Heart right ventricle (tissue), 16 donors: ENCODE results near the gene AKAP13. TPM values are rescaled to one million over a fixed set of nuclear protein-coding genes. Genes with fewer than 3 reads are reported as not detected.
A peak's percentile ranks its signal among the peaks of the same experiment; 100 is the strongest.

Experiments used
- ATAC-seq, 8 donors: fragments of 200-7000 bp; cut with Tn5 transposase; one replicate each; pipeline ENCODE4 v1.9.1; 2020; ENCODE audit warnings: mild to moderate bottlenecking in 8 of 8, moderate library complexity in 8 of 8, moderate number of reproducible peaks in 1 of 8
- DNase-seq, 2 donors: peaks; one replicate each; pipeline ENCODE4 v3.0.0-alpha.2; 2020
- H3K27ac ChIP-seq, 10 donors: fragments of 200-600 bp; sonication (generic) in 2 of 10; one replicate each; pipeline versions ENCODE4 v1.5.0 to v1.8.0; 2020 to 2022; ENCODE audit warnings: mild to moderate bottlenecking in 3 of 10
- H3K27me3 ChIP-seq, 7 donors: fragments of 200-600 bp; one replicate each; pipeline ENCODE4 v1.8.0; 2021 to 2022; ENCODE audit warnings: mild to moderate bottlenecking in 2 of 7
- H3K36me3 ChIP-seq, 9 donors: fragments of 200-600 bp; sonication (generic) in 1 of 9; one replicate each; pipeline versions ENCODE4 v1.5.0 to v1.8.0; 2020 to 2022; ENCODE audit warnings: mild to moderate bottlenecking in 2 of 9
- H3K4me1 ChIP-seq, 9 donors: fragments of 200-600 bp; sonication (generic) in 1 of 9; one replicate each; pipeline versions ENCODE4 v1.5.0 to v1.8.0; 2020 to 2022; ENCODE audit warnings: mild to moderate bottlenecking in 4 of 9
- H3K4me3 ChIP-seq, 10 donors: fragments of 200-600 bp; sonication (generic) in 2 of 10; one replicate each; pipeline versions ENCODE4 v1.5.0 to v1.8.0; 2020 to 2022; ENCODE audit warnings: mild to moderate bottlenecking in 7 of 10, moderate library complexity in 2 of 10
- H3K9me3 ChIP-seq, 11 donors: fragments of 200-600 bp in 10 of 11; sonication (generic) in 2 of 11; one replicate each; pipeline versions ENCODE4 v1.5.0 to v1.8.0; 2013 to 2022; ENCODE audit warnings: mild to moderate bottlenecking in 2 of 11, control low read depth in 1 of 11, moderate library complexity in 1 of 11
- WGBS, 2 donors: extraction: QIAGEN DNeasy Blood & Tissue Kit; methylation state at CpG; one replicate each; pipeline ENCODE4 v1.1.7; 2013; ENCODE audit warnings: inconsistent platforms in 1 of 2; 5-methylcytosine and 5-hydroxymethylcytosine counted together
- intact Hi-C, 10 donors: fragments of 100-400 bp; cut with DNase I; formaldehyde crosslinking; loops; one replicate each; pipeline versions ENCODE4 v1.11.1 to v1.14.2; 2022
- polyA plus RNA-seq, 2 donors: library from polyadenylated mRNA; stranded (reverse); fragments of 200-250 nt; gene quantifications; one replicate each; pipeline ENCODE4 v1.2.3, GENCODE V29; 2013
- total RNA-seq, 10 donors: library from RNA; stranded (reverse); fragmentation: NEBNext Ultra II Directional in 3 of 10; extraction: Animal tissue kit (Norgen Biotek cat#: 25700) in 3 of 10; gene quantifications; one replicate each; pipeline versions ENCODE4 v1.2.1 to v1.2.4, GENCODE V29; 2021 to 2023
- TF ChIP-seq, protein P1 (sequence below), 9 donors: fragments of 200-600 bp; sonication (generic) in 2 of 9; IDR thresholded peaks; one replicate each; pipeline versions ENCODE4 v1.5.0 to v1.8.0; 2021 to 2022; ENCODE audit warnings: antibody characterized with exemption in 9 of 9, mild to moderate bottlenecking in 5 of 9, moderate library complexity in 1 of 9
- donor health status: Arrhythmogenic right ventricular cardiomyopathy.
- donor health status: ischemic (EF 13 %, LVEDD 7.1; RV severe dilation, severe dysfunction).
- donor health status: healthy with polysubstance abuse.
- donor health status: DM: no; HTN: yes; CAD: no.
- donor health status: DM: no; HTN: no; CAD: no.
- donor health status: ischemic (EF 25% LVEDD 6.9; RV normal size, moderate dysfunction).
- donor health status: ischemic (EF 25% LVEDD 5.7; RV mildly dilated, moderate dysfunction).
- donor health status: healthy.
- donor health status: DM: yes; HTN: yes; CAD: no.
- donor health status: Ischemic cardiomyopathy.
- donor health status: ischemic (EF 35%, LVEDD 5.7; RV mildly dilated, moderate dysfunction).
- donor health status: nonischemic (EF 11% LVEDD 7.7; RV severe dilation, severe dysfunction).
- donor health status: DM: yes; HTN: yes; CAD: no.
- donor health status: PGD.
- donor health status: ischemic (EF 29% LVEDD 5.4; RV normal size, mild dysfunction).
- donor health status: nonischemic (EF 23%, LVEDD 6.1; RV moderate dilation, normal function).

Gene AKAP13
- total and polyA plus RNA-seq, 12 donors, result 89.3 to 645 (median 480) TPM

DNA sequence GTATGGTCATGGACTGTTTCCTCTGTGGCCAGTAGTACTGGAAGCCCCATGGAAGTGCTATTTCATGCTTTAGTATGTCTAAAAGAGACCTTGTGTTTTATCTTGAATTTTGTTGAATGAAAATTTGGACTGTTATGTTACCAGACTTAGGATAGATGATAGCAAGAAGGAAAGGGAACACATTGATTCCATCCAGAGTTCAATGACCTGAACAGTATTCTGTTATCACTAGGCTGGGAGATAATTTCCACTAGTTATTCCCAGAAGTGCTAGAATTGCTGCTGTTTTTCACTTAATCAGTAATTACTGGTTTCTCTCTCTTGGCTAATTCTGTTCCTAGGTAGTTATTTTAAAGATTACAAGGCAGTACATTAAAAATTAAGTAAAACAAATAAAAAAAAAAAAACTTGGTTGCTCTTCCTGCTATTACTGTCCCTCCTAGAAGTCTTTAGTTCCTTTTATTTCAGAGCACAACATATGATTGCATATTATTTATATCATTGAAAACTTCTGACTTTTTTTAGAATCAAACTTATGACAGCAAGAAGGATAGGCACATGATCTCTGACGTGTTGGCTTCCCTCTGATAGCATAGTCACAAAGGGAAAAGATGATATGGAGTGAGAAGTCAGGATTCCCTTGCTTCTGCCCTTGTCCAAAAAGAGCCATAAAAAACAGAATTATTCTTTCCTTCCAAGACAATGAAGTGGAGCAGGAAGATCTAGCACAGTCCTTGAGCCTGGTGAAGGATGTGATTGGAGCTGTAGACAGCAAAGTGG lies 342.2 kb downstream of the AKAP13 start:
- Histone ChIP-seq H3K4me1 (peaks cover 3 to 96% (median 58%) of the 10 kb centered on the region in 9 donors), H3K36me3 (peaks cover 0 to 100% (median 85%) of the 10 kb centered on the region in 9 donors), H3K9me3 (no peaks in the 10 kb centered on the region), H3K27ac (peak overlapping the region in 9 of 10 donors; percentile 47 to 80 (median 73)), H3K27me3 (no peaks in the 10 kb centered on the region), H3K4me3 (peak overlapping the region in 6 of 10 donors; percentile 1 to 38 (median 16))
- ATAC-seq, result peak in 5 of 8 donors; percentile 23 to 46 (median 34)
- TF ChIP-seq, protein P1, sequence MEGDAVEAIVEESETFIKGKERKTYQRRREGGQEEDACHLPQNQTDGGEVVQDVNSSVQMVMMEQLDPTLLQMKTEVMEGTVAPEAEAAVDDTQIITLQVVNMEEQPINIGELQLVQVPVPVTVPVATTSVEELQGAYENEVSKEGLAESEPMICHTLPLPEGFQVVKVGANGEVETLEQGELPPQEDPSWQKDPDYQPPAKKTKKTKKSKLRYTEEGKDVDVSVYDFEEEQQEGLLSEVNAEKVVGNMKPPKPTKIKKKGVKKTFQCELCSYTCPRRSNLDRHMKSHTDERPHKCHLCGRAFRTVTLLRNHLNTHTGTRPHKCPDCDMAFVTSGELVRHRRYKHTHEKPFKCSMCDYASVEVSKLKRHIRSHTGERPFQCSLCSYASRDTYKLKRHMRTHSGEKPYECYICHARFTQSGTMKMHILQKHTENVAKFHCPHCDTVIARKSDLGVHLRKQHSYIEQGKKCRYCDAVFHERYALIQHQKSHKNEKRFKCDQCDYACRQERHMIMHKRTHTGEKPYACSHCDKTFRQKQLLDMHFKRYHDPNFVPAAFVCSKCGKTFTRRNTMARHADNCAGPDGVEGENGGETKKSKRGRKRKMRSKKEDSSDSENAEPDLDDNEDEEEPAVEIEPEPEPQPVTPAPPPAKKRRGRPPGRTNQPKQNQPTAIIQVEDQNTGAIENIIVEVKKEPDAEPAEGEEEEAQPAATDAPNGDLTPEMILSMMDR (IDR thresholded peaks at IDR 0.05), result no peak
- DNase-seq, result no peak
- WGBS, 2 donors, result 23 to 39% methylated on average over 1 of the region's 1 CpG
- intact Hi-C loops, result loop anchor here in 2 of 10 donors (10.0 kb wide), 3 partner anchors 98 to 418 kb away; no protein-coding TSS in a partner anchor

DNA sequence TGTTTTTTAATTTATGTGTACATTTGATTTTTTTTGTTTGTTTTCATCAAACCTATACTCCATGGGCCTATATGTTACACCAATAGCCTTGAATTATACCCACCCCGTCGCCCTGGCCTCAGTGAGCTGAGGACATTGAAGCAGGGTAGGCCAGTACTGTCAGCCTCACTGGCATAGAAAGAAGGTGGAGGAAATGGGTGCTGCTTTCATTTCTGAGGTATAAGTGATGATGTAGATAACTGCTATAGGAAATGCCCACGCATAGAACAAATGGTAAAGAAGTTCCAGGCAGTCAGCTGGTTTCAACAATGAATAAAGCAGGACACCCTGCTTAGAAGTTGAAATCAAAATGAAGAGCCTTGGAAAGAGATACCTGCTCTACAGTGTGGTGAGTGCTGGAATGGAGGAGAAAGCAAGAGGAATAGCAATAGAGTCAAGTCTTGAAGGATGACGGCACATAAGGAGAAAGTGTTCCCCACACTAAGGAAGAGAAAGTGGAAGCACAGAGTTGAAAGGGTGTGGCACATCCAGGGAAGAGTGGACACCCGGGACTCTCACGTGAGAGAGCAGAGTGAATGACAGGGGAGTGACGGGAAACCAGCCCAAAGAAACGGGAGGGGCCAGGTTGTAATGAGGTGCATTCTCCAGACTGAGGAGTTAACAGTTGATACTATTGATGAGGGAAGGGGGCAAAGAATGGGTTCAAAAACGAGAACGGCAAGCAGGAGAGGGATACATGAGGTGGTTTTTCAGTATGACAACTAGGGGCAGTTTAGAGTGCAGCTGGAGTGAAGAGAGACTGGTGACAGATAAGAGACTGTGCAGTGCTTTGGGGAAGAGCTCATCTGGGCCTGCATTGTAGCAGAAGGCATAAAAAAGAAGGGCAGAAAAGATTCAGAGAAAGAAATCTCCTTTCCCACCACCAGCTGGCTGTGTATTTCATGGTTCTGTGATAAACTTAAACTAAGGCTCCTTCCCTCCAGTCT lies 343.9 kb downstream of the AKAP13 start:
- no peak for DNase-seq
- intact Hi-C loops, result loop anchor here in 2 of 10 donors (10.0 kb wide), 3 partner anchors 99 to 419 kb away; no protein-coding TSS in a partner anchor
- peaks cover 0 to 100% (median 81%) of the 10 kb centered on the region in 9 donors for H3K36me3 ChIP-seq
- H3K9me3 ChIP-seq, result no peaks in the 10 kb centered on the region
- peak; percentile 31 to 66 (median 59) for ATAC-seq
- peak overlapping the region; percentile 46 to 90 (median 72) for H3K27ac ChIP-seq
- no peaks in the 10 kb centered on the region for H3K27me3 ChIP-seq
- TF ChIP-seq, protein P1 (IDR thresholded peaks at IDR 0.05), result no peak
- H3K4me1 ChIP-seq, result peaks cover 3 to 83% (median 58%) of the 10 kb centered on the region in 9 donors
- peak overlapping the region in 9 of 10 donors; percentile 2 to 38 (median 10) for H3K4me3 ChIP-seq
- 31 to 44% methylated on average over 10 of the region's 10 CpGs for WGBS, 2 donors

DNA sequence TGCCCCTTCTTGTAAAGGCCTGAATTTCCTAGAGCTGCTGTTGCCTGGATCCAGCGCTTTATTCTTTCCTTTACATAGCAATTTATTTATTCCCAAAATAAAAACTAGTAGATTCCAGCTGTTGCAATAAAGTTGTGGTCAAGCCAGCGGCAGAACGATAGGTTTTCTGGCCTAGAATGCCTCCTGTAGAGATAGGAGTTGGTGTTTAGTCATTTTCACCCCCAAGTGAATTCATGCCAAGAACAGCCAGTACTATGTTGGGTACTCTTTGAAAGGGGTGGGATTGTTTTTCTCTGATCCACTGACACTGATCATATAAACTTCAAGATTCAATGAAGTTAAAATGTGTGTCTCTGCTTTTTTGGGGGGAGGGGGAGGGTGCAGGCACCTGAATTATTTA lies 344.6 kb downstream of the AKAP13 start:
- Histone ChIP-seq H3K27me3 (no peaks in the 10 kb centered on the region), H3K27ac (peak overlapping the region; percentile 46 to 90 (median 72)), H3K9me3 (no peaks in the 10 kb centered on the region), H3K36me3 (peaks cover 0 to 100% (median 73%) of the 10 kb centered on the region in 9 donors), H3K4me1 (peaks cover 3 to 76% (median 58%) of the 10 kb centered on the region in 9 donors), H3K4me3 (peak overlapping the region in 6 of 10 donors; percentile 2 to 38 (median 25))
- peak in 5 of 8 donors; percentile 25 to 82 (median 43) for ATAC-seq
- intact Hi-C loops, result loop anchor here in 2 of 10 donors (10.0 kb wide), 3 partner anchors 100 to 420 kb away; no protein-coding TSS in a partner anchor
- WGBS, 2 donors, result 54 to 57% methylated on average over 3 of the region's 3 CpGs
- no peak for DNase-seq
- TF ChIP-seq, protein P1 (IDR thresholded peaks at IDR 0.05), result no peak
